NCI-H748 (cell line): ENCODE data around the gene RYR3.
"Not testable (repeated sequence)": the region's sequence is repeated elsewhere in the genome, so short reads cannot be mapped to it uniquely, and the experiment has no call there.

ENCODE experiments used
- DNase-seq: peaks from one replicate; lab custom pipeline; 2025; ENCODE audit not compliant: unreplicated experiment; lab: John Stamatoyannopoulos, UW

RYR3 gene

DNA sequence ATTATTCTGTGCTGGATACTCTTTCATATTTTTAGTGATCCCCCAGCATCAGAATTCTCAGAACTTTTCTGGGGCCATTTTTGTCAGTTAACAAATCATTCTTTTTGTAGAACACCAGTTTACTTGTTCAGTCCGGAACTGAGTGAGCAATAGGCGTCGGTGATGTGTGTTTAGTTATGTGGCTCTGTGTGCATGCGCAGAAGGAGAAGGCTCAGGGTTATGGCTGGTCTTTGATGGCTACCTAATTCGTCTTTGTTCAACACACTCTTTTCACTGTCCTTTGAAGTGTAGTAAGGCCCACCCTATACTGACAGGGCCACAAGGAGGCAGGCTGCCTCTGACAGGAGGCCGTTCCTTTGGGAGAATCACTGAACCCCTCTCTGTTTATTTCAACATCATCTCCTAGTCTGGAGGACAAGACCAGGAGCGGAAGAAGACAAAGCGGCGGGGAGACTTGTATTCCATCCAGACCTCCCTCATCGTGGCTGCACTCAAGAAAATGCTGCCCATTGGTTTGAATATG is 499.4 kb downstream of the RYR3 start:
- DNase-seq = no peak

DNA sequence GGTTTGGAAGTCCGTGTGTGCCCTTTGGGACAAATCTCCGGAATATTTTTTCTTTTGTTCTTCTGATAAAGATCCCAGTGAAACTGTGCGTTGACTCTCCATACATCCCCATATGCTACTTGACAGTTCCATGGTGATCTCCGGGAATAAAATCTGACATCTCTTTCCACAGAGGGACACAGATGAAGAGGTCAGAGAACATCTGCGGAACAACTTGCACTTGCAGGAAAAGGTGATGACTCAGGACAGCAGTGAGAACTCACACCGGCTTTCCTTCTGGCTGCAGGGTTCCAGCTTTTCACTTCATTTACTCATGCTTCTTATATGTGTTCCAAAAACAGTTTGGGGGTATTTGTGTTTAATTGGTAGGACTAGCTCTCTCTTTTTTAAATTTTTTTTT is 500.0 kb downstream of the RYR3 start:
- no peak for DNase-seq

DNA sequence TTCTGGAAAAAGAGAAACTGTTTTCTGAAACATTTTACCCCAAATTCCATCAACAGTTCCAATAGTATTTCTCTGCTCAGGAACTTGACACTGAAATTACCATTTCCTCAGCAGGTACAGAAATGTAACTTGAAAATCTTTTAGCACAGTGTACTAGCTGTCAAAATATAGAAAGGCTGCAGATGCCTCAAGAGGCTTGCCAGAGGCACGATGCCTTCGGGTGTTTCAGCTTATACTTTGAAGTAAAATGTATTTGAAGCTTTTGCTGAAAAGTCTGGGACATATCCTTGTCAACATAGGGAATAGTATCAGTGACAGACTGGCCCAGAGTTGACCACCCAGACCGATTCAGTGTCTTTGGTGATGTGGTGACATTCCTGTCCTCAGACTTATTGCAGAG is 503.1 kb downstream of the RYR3 start:
- no peak for DNase-seq

DNA sequence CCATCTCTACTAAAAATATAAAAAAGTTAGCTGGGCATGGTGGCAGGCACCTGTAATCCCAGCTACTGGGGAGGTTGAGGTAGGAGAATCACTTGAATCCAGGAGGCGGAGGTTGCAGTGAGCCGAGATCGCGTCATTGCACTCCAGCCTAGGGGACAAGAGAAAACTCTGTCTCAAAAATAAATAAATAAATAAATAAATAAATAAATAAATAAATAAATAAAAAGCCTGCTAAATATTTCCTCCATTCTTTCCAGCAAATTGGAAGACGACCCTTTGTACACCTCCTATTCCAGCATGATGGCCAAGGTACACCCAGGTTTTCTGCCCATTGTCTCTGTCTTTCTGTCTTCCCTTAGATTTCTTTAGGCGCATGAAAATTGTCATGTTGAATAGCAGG is 508.7 kb downstream of the RYR3 start:
- DNase-seq = not testable (repeated sequence)

DNA sequence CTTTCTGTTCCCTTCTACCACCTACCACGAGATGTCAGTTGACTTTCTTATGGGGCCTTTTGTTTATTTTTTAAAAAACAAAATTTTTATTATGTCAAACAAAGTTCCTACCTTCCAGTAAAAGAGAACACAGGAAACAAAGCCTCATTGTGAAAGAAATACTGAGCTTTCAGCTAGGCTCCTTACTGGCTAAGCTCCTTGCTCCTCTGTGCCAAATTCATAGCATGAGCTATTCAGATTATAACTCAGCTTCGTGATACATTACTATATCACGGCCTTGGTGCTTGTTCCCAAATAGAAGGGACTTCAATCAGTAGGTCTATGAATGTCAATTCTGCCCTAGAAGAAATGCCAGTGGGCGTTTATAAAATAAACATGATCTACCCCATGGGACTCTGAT is 511.7 kb downstream of the RYR3 start:
- no peak for DNase-seq

DNA sequence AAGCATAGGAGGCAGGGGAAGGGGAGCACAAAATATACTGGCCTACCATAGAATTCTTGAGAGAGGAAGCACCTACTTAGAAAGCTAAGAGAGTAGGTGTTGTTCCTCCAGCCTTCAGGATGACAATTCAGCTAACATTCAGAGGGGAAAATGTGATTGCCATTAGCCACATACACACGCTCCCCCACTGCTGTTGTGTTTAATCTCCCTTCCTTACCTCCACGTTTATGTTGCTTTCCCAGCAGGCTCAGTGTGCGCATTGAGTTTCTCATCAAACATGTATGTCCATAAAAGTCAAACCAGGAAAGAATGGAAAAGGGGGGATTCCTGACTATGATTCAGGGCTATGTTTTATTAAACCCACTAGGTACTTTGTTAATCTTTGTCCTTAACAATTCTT is 512.4 kb downstream of the RYR3 start:
- no peak for DNase-seq

DNA sequence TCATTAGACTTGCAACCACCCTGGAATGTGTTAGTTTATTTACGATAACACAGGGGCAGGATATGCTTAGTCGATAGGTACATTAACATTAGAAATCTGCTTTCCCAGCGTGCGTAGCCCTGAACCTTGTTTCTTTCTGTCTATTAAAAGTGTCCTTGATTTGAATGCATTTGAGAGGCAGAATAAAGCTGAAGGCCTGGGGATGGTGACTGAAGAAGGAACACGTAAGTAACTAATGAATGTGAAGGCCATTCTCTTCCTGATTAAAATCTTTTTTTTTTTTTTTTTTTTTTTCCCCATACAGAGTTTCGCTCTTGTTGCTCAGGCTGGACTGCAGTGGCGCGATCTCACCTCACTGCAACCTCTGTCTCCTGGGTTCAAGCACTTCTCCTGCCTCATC is 514.7 kb downstream of the RYR3 start:
- DNase-seq = no peak

DNA sequence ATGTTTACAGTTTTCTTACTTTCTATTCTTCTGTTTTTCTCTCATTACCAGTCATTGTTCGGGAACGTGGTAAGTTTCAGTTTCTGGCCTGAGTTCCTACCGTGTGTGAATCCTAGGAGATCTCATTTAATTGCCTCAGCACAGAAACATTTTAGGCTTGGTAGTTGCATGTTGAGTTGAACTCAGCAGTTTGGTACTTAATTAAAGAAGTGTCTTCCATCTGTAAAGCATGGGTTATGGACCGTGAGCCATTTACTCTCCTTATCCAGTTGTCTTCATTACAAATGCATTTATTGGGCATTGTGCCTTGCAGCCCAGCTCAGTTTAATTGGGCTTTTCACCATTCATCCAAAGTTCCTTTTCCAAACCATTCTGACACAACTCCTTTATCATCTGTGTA is 515.4 kb downstream of the RYR3 start:
- DNase-seq = no peak

DNA sequence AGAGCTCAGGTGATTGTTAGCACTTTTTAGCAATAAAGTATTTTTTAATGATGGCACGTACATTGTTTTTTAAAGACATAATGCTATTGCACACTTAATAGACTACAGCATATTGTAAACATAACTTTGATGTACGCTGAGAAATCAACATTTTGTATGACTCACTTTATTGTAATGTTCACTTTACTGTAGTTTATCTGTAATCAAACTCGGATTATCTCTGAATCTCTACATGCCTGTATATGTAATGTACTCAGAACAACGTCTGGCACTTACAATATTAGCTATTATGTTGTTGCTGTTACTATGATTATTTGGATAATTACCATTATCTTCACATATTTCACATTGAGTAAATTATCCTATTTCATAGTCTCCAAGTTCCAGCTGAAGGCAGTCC is 519.6 kb downstream of the RYR3 start:
- DNase-seq = no peak

DNA sequence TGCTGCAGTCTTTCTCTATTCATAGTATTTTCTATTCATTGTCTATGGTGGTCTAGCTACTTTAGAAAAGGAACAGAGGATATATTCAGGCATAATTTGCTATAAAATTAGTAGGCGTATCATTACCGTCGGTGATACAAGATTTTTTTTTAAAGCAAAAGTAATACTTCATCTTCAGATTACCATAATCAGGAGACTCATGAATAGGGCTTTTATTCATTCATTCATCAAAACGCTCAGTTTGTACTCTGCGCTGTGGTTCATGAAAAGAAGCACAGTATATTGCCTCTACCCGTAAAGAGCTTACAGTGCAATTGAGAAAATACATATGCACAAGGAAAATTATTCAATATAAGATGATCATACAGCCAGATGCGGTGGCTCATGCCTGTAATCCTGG is 520.9 kb downstream of the RYR3 start:
- no peak for DNase-seq

DNA sequence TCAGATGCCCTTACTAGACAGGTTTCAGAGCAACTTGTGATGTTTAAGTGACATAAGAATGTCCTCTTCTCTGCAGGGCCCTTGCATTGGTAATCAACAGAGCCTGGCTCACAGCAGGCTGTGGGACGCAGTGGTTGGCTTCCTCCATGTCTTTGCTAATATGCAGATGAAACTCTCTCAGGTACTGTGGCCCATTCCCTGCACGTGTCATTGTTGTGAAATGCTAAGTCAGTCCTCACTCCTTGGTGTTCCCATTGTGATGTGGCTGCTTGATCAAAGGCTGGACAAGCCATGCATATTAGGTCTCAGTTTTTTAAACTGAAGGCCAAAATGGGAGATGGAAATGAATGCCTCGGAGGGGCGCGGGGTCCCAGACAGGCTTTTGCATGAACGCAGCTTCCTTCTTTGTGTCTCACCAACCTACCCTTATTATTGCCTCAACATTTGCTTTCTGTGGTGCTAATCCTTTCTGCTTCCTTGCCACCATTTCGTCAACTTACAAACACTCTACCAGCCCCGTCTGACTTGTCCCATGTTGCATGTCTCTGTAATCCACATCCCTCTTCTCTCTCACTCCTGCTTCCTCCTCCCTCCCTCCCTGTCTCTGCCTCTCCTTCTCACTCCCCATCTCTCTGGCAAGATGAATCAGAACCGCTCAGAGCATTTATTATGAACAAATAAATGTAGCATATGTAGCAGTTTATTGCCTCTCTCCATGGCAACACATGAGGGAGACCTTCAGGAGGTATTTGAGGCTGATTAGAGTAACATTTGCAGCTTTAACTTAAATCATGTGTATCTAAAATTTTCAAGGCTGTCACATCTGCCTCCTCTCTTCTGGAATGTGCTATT is 524.4 kb downstream of the RYR3 start:
- DNase-seq = no peak

DNA sequence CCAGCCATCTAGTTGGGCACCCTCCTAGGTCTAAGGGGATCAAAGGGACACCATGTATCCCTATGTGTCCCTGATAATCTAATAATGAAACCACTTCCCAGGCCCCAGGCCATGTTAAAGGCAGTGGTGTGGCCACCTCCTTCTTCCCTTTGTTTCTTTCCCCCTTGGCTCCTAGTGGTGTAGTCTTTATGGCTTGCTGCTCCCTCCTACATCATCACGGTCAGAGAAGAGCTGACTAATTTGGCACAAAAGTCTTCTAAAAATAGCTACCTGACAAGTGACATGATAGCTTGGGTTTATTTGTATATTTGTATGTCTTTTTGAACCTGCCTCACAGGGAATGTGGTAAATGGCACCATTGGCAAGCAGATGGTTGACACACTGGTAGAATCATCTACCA is 526.5 kb downstream of the RYR3 start:
- DNase-seq = no peak

DNA sequence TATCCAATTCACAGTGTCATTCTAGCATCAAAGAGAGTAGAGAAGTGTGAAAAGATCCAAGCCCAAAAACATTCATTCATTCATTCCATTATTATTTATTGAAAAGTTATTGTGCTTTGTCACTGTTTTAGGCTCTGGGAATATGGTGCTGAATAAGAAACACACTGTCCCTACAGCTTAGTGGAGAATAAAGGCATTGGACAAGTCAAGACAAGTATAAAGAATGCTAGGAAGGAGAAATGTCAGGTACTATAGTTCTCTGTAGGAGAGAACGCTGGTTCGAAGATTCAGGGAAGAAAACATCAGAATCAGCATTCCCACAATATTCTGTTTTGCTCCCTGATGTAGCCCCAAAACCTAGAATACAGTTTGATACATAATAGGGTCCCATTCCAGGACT is 528.8 kb downstream of the RYR3 start:
- DNase-seq = no peak

DNA sequence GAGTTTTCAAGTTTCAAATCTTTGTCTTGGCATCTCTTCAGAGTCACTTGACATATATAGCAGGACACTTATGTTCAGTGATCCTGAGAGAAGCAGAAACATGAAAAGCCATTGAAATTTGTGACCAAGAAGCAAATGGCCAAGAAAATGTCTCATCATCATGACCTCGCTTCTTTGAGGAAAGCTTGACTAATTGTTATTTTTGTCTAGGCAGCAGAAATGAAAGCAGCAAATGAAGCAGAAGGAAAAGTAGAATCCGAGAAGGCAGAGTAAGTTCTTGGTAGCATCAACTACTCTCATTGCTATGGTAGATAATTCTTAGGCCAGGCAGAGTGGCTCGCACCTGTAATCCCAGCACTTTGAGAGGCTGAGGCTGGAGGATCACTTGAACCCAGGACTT is 529.8 kb downstream of the RYR3 start:
- no peak for DNase-seq

DNA sequence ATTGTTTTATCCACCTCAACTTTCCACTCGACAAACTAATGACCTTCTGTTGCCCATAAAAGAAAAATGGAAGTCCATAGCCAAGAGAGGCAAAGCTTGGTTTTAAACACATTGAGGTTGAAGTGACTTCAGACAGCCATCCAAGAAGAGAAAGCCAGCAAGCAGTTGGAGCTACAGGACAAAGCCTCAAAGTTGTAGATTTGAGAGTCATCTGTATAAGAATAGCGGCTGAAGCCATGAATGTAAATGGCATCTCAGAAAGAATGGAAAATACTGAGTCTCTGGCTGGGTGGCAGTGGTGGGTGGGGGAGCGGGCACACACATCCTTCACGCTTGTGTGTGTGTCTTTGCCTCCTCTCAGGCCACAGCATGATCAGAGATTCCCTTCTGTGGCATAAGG is 533.4 kb downstream of the RYR3 start:
- no peak for DNase-seq

DNA sequence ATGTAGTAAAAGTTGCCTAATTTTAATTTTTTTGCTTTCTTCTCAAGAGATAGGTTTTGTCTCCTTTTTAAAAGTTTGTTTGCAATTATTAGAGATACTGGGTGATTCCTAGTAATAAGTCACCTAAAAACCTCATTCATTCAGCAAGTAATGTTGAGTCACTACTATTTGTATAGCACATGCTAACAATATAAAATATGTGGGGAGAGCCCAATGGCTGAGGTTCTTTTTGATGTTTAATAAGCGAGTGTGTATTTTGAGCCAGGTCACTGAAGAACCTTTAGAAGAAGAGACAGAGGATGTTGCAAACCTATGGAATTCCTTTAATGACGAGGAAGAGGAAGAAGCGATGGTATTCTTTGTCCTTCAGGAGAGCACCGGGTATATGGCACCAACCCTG is 533.8 kb downstream of the RYR3 start:
- no peak for DNase-seq

DNA sequence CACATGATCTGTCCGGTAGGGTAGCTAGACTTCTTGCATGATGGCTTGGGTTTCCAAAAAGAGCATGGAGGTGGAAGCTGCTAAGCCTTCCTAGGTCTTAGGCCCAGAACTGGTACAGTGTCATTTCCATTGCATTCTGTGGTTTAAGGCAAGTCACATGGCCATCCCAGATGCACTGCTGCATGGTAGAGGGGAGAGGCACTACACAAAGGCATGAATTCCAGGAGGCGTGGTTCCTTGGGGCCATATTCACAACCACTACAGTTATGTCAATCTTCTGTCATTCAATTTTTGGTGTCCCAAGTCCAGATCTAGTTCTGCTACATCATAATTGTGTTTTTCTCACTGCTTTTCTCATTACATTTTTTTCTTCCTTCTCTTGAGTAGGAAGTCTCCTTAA is 535.4 kb downstream of the RYR3 start:
- no peak for DNase-seq

DNA sequence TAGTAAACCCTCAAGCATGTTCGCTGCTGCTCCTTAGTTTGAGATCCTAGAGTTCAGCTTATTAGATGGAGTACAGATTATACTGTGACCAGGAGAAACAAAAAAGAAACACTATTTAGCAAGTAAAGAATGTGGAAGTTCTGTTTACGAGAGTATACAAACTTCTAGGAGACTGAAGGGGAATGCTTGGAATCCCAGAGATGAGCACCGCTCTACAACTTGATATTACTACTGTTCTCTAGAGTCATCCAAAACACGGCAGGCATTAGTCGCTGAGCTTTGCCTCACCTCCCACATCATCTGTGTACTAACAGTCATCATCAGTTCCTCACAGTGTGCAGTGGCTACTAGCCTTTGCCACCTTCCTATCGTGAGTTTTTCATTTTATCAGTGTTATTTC is 536.1 kb downstream of the RYR3 start:
- DNase-seq = no peak

DNA sequence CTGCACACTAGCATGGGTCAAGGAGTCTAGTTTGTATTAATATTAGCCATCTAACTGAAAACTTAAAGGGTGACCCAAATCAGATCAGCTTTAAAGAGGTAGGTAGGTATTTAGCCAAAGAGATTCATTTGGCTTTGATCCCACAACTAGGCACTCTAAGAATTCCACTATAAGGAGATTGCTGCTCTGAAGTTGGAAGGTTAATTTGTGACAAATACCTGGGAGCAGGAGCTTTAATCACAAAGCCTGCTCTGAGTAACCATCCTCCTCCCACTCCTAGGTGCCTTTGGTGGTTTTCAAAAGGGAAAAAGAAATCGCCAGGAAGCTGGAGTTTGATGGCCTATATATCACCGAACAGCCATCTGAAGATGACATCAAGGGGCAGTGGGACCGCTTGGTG is 537.2 kb downstream of the RYR3 start:
- DNase-seq = no peak

DNA sequence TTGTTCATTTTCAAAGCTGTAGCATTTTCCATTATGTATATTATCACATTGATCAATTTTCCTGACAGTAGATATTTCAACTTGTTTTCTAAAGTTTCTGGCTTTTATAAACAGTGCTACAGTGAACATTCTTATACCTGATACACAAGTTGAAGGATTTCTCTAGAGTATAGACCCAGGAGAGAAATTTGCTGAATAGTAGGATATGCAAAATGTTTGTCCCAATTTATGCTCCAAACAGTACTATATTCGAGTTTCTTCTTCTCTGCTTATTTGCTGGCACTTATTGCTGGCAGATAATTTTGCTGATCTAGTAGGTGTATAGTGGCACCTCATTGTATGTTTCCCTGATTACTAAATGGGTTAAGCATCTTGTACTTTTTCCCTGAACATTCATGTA is 540.3 kb downstream of the RYR3 start:
- DNase-seq = no peak

DNA sequence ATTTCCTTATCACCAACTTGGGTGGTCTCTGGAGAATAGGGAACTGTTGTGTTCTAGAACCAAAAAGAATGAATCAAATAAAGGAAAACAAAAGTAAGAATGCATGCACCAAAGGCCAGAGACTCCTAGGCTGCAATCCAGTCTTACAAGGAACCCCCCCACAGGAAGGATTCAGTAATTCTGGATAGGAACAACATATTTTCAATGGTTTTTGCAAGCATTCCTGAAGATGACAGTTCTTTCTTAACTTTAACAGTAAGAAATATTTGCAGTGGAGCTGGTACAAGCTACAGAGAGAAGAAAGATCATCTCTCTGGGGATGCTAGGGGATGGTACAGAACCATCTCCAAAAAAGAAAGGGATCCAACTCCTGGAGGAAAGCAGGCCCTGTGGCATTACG is 541.3 kb downstream of the RYR3 start:
- no peak for DNase-seq

DNA sequence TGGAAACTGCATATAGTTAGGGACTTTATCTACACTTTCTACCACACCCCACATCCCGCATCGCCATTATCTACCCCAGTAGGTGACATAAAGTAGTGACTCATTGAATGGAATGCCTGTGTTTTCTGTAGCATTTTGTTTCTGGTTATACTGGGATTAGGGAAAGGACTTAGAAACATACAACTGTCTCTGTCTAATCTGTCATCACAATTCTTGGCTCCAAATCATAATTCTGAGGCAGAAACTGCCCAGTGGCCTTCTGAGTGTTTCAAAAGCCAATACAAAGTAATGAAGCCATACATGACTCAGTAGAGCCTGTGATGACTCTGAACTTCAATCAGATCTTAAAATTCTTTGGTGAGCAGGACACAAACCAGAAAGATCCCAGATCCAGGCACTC is 541.8 kb downstream of the RYR3 start:
- no peak for DNase-seq

DNA sequence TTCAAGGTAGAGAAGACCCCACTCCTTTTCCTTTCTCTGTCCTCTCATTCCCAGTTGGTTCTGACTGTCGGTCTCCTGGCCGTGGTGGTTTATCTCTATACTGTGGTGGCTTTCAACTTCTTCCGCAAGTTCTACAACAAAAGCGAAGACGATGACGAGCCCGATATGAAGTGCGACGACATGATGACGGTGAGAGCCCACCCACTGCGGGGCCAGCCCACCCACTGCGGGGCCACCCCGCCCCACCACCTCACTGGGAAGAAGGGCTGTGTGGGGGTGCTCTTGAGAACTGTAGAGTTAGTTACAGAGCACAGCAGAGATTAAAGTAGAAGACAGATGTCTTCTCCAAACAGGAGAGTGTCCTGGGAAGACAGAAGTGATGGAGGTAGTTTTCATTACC is 547.0 kb downstream of the RYR3 start:
- DNase-seq = no peak
